OCI-LY3 (cell line): ENCODE results near the gene PLLP.

Source experiments
- H2AFZ ChIP-seq: fragments of 200-600, 300-600 bp; shearing (Covaris generic); 2 replicates; pipeline ENCODE4 v1.6.0; 2014; ENCODE audit warnings: antibody characterized with exemption, low read depth, low read length
- H3K27ac ChIP-seq: fragments of 200-600, 300-600 bp; sonication (generic); 2 replicates; pipeline ENCODE4 v1.5.1; 2014; ENCODE audit warnings: mild to moderate bottlenecking, low read length, moderate library complexity, mixed read lengths
- H3K27me3 ChIP-seq: fragments of 200-600, 300-600 bp; sonication (generic); 2 replicates; pipeline ENCODE4 v1.6.1; 2014; ENCODE audit warnings: low read depth, low read length, mixed read lengths
- H3K36me3 ChIP-seq: fragments of 200-600, 300-600 bp; sonication (generic); replicated peaks from 2 replicates; pipeline ENCODE3; 2014; ENCODE audit warnings: low read depth, low read length, mixed read lengths
- H3K4me1 ChIP-seq: fragments of 300-600, 200-600 bp; sonication (generic); 2 replicates; pipeline ENCODE4 v1.6.1; 2014; ENCODE audit warnings: low read length, mixed read lengths
- H3K4me2 ChIP-seq: fragments of 200-600, 300-600 bp; sonication (generic); 2 replicates; pipeline ENCODE4 v1.6.1; 2014; ENCODE audit warnings: low read length, mixed read lengths
- H3K4me3 ChIP-seq: fragments of 300-600, 200-600 bp; sonication (generic); 2 replicates; pipeline ENCODE4 v1.5.1; 2014; ENCODE audit warnings: antibody characterized with exemption, mild to moderate bottlenecking, low read length, moderate library complexity
- H3K79me2 ChIP-seq: fragments of 300-600, 200-600 bp; shearing (Covaris generic); 2 replicates; pipeline ENCODE4 v1.6.1; 2014; ENCODE audit warnings: mild to moderate bottlenecking, low read length, mixed read lengths
- H3K9ac ChIP-seq: fragments of 300-600, 200-600 bp; shearing (Covaris generic); 2 replicates; pipeline ENCODE4 v1.6.0; 2014; ENCODE audit warnings: mild to moderate bottlenecking, low read length, moderate library complexity
- H3K9me3 ChIP-seq: fragments of 200-600, 300-600 bp; shearing (Covaris generic); 2 replicates; pipeline ENCODE4 v1.6.1; 2014; ENCODE audit warnings: low read length, mixed read lengths; ENCODE audit not compliant: insufficient read depth
- H4K20me1 ChIP-seq: fragments of 200-600, 300-600 bp; sonication (generic); 2 replicates; pipeline ENCODE4 v1.6.1; 2016; ENCODE audit warnings: low read length, mixed read lengths; ENCODE audit not compliant: insufficient read depth
- CTCF ChIP-seq: fragments of 200-600, 300-600 bp; sonication (generic); IDR thresholded peaks from 2 replicates; pipeline ENCODE4 v1.5.1; 2014; ENCODE audit warnings: antibody characterized with exemption, low read length, low read depth
- EZH2phosphoT487 ChIP-seq: fragments of 200-600 bp; shearing (Covaris generic); IDR thresholded peaks from 2 replicates; pipeline ENCODE4 v1.6.1; 2018; ENCODE audit warnings: antibody characterized with exemption, mixed run types, low read depth

Gene PLLP

GRCh38 chr16:57238682-57239081 lies 45.8 kb downstream of the PLLP start:
- no peak overlapping the region for H3K9ac ChIP-seq
- no peaks in the 10 kb centered on the region for H3K79me2 ChIP-seq
- H3K36me3 ChIP-seq, result peaks cover 33% of the 10 kb centered on the region
- no peak overlapping the region for H3K4me3 ChIP-seq
- no peak overlapping the region for H3K4me2 ChIP-seq
- H2AFZ ChIP-seq, result no peak overlapping the region
- peaks cover 23% of the 10 kb centered on the region for H3K4me1 ChIP-seq
- no peaks in the 10 kb centered on the region for H4K20me1 ChIP-seq
- no peak overlapping the region for H3K27ac ChIP-seq
- no peak for TF ChIP-seq EZH2phosphoT487
- no peak for TF ChIP-seq CTCF
- H3K27me3 ChIP-seq, result no peaks in the 10 kb centered on the region
- H3K9me3 ChIP-seq, result no peaks in the 10 kb centered on the region

GRCh38 chr16:57236022-57236350 lies 48.5 kb downstream of the PLLP start:
- H3K27ac ChIP-seq, result no peak overlapping the region
- peaks cover 16% of the 10 kb centered on the region for H3K4me1 ChIP-seq
- H2AFZ ChIP-seq, result no peak overlapping the region
- H3K36me3 ChIP-seq, result peaks cover 53% of the 10 kb centered on the region
- H3K9me3 ChIP-seq, result no peaks in the 10 kb centered on the region
- no peak overlapping the region for H3K4me3 ChIP-seq
- no peak overlapping the region for H3K9ac ChIP-seq
- no peaks in the 10 kb centered on the region for H4K20me1 ChIP-seq
- no peak for TF ChIP-seq CTCF
- TF ChIP-seq EZH2phosphoT487, result no peak
- H3K4me2 ChIP-seq, result no peak overlapping the region
- no peaks in the 10 kb centered on the region for H3K27me3 ChIP-seq
- H3K79me2 ChIP-seq, result no peaks in the 10 kb centered on the region

GRCh38 chr16:57235128-57236021 lies 49.1 kb downstream of the PLLP start:
- Histone ChIP-seq H4K20me1 (no peaks in the 10 kb centered on the region), H3K4me3 (no peak overlapping the region), H3K27ac (no peak overlapping the region; the same call in 1 of the 2 replicates), H3K36me3 (peaks cover 58% of the 10 kb centered on the region), H3K9ac (no peak overlapping the region), H3K4me2 (no peak overlapping the region), H3K9me3 (no peaks in the 10 kb centered on the region), H3K27me3 (no peaks in the 10 kb centered on the region), H2AFZ (no peak overlapping the region), H3K4me1 (peaks cover 10% of the 10 kb centered on the region), H3K79me2 (no peaks in the 10 kb centered on the region)
- TF ChIP-seq EZH2phosphoT487 (no peak), CTCF (no peak)

GRCh38 chr16:57234707-57235092 lies 49.8 kb downstream of the PLLP start:
- TF ChIP-seq EZH2phosphoT487 (no peak), CTCF (no peak)
- no peaks in the 10 kb centered on the region for H4K20me1 ChIP-seq
- no peaks in the 10 kb centered on the region for H3K27me3 ChIP-seq
- no peaks in the 10 kb centered on the region for H3K9me3 ChIP-seq
- H2AFZ ChIP-seq, result no peak overlapping the region
- H3K9ac ChIP-seq, result no peak overlapping the region
- H3K4me2 ChIP-seq, result no peak overlapping the region
- H3K4me3 ChIP-seq, result no peak overlapping the region
- peaks cover 59% of the 10 kb centered on the region for H3K36me3 ChIP-seq
- H3K27ac ChIP-seq, result no peak overlapping the region
- H3K79me2 ChIP-seq, result no peaks in the 10 kb centered on the region
- peaks cover 9% of the 10 kb centered on the region for H3K4me1 ChIP-seq
